ENCODE results near the gene PPP6R2.

The PPP6R2 gene

DNA sequence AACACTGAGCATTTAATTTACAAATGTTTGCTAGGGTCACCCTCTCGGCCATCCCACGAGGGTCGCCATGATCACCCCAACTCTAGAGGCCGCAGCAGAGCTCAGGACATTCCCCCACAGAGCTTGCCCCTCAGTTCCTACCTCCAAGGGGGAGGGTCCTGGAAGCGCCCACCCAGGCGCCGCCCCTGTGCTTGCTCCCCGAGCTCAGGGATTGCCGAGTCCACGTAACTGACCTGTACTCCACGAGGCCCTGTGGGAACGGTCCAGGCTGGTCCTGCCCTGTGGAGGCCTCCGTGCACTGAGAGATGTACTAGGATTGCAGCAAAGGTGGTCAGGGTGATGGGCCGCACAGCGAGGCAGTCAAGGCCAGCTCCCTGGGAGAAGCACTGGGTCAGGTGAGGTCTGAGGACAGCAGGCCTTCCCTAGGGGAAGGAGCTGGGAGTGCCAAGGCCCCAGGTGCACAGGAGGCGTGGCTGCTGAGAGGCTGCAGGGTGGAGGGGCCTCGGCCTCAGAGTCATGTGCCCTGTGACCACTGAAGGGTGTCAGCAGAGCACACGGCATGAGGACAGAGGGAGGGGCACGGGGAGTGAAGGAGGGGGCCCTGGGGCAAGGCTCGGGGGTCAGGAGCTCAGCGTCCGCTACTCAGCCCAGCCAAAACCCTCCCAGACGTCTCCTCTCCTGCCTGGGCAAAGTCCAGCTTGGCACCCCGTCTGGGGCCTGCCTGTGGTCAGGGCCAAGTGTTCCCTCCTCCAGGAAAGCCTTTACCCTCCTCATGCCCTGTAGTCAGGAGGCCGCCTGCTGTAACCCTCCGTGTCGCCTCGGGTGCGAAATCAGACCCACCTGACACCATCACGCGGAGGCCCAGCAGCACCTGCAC lies 141.1 kb downstream of the PPP6R2 start:
- no peak for DNase-seq (ENCODE audit: low read depth in 3 of 3)

DNA sequence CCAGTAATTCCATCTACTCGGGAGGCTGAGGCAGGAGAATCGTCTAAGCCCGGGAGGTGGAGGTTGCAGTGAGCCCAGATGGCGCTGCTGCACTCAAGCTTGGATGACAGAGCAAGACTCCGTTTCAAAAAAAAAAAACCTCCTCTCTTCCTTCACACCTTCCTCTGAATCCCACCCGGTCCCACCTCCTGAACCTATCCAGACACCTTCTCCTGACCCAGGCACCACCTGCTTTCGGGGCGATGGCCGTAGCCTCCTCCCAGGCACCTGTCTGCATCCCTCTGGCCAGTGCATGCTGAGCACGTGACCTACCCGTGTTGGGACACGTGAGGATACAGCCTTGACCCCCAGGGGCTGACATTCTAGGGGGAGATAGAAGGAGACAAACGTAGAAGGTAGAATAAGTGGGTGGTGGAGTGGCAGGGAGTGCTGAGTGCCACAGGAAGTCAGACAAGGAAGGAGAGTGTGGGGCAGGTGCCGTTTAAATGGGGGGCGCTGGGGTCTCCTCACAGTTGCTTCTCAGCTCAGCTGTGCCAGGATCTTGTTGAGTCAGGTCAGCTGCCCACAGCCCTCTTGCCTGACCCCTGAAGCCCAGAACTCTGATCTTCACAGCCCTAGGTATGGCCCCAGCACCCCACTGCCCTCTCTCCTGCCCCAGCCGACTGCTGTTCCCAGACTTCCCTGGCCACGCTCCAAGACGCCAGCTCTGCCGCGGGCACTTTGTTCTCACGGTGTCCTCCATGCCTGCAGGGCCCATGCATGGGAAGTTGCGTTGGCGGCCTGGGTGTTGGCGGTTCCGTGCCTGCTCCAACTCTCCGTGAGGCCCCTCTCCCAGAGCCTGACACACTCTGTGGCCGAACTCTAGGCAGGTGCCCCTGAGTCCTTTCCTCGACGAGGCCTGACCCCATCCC lies 142.3 kb downstream of the PPP6R2 start:
- no peak for DNase-seq (ENCODE audit: low read depth in 3 of 3)

DNA sequence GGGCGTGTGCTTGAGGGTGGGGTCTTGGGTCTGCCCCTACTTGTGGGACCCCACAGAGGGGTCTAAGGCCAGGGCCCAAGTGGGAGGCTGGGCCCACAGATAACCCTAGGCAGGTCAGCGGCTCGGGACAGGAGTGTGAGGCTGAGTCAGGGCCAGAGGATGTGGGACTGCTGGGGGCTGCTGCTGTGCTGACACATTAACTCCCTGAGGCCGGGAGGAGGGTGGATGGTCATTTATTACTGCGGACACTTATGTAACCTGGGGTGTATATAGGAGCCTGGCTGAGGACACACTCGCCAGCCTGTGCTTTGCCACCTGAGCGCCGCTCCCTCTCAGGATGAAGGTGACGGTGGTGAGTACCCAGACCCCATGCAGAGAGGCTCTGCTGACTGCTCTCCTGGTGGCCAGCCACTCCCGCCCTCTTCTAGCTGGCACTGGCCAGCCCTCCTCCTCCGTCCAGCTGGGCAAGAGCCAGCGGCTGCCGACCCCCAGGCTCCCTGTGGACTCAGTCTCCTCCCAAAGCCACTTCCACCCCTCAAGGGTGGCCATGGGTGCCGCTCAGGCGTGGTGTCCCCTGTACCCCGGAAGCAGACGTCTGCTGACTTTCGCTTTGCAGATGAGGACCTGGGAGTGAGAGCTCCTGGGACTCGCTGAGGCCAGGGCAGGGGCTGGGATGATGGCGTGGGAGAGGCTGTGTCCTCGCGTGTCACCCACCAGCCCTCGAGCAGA lies 143.6 kb downstream of the PPP6R2 start, which contains the start of gene MIOX:
Gene MIOX (plus strand): TSS at position 299 of the 729 bp plus-strand sequence. CDS start 39 bp downstream, at position 338.
- no peak for DNase-seq (ENCODE audit: low read depth in 3 of 3)

DNA sequence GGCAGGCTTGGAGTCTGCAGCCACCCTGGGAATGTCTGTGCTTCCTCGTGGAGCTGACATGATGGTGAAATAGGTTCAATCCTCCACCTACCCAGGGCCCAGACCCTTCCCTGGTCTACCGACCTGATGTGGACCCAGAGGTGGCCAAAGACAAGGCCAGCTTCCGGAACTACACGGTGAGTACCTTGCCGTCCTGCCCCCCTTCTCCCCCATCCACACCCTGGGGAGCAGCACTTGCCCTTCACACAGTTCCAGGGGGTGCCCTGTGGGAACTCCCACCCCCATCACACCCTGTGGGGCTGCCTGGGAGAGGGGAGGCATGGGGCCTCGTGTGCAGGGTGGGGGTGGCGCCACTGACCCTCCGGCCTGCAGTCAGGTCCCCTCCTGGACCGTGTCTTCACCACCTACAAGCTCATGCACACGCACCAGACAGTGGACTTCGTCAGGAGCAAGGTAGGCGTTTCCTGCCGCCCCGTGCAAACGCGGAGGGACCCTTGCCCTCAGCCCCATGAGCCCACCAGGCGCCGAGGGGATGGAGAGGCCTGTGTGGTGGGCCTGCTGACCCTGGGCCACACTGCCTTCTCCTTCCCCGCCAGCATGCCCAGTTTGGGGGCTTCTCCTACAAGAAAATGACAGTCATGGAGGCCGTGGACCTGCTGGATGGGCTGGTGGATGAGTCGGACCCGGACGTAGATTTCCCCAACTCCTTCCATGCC lies 144.3 kb downstream of the PPP6R2 start:
- DNase-seq (ENCODE audit: low read depth in 3 of 3), result no peak

DNA sequence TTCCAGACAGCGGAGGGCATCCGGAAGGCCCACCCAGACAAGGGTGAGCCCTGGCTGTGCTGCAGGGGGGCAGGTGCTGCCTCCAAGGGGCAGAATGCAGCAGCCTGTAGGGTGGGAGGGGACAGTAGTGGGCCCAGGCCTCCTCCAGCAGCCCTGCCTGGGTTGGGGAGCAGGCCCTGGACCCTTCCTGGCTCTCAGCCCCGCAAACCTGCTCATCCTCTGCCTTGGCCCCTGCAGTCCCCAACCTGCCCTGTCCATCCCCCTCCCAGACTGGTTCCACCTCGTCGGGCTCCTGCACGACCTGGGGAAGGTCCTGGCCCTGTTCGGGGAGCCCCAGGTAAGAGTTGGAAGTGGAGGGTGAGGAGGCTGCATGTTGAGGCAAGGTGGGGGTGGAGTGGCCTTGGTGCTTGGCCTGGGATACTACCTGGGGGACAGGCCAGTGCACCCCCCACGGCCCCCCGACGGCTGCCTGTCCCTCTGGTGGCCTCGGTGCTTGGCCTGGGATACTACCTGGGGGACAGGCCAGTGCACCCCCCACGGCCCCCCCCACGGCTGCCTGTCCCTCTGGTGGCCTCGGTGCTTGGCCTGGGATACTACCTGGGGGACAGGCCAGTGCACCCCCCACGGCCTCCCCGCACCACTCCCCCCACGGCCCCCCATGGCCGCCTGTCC lies 145.0 kb downstream of the PPP6R2 start:
- DNase-seq (ENCODE audit: low read depth in 3 of 3), result no peak

DNA sequence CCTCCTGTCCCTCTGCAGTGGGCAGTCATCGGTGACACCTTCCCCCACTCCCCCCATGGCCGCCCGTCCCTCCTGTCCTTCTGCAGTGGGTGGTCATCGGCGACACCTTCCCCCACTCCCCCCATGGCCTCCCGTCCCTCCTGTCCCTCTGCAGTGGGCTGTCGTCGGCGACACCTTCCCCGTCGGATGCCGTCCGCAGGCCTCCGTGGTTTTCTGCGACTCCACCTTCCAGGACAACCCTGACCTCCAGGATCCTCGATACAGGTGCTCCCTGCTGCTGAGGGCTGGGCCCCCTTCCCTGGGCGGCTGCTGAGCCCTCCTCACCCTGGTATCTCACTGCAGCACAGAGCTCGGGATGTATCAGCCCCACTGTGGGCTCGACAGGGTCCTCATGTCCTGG lies 145.8 kb downstream of the PPP6R2 start:
- DNase-seq (ENCODE audit: low read depth in 3 of 3), result no peak

DNA sequence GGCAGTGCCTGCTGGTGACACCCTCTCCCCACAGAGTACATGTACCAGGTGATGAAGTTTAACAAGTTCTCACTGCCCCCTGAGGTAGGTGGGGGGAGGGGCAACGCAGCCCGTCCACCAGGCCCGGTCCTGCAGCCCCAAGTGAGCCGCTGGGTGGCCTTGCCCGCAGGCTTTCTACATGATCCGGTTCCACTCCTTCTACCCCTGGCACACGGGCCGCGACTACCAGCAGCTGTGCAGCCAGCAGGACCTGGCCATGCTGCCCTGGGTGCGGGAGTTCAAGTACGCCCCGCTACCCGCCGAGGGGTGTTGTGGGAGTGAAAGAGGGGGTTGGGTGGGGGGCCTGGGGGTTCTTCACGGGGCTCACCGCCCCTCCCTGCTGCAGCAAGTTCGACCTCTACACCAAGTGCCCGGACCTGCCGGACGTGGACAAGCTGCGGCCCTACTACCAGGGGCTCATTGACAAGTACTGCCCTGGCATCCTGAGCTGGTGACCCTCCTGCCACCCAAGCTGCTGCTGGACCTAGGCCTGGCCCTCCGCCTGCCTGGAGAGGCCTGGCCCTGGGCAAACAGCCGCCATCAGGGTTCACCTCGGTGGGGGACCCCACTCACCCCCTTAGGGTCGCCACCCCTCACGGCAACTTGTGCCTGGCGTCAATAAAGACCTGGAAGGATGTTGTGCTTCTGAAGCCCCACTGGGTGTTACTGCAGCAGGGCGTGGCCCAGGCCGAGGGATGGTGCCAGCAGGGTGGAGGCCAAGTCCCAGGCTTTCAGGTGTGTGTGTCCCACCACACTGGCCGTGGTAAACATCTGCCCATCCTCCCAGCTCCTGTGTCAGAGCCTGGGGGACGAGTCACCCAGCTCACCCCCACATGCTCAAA lies 146.5 kb downstream of the PPP6R2 start:
- no peak for DNase-seq (ENCODE audit: low read depth in 3 of 3)

DNA sequence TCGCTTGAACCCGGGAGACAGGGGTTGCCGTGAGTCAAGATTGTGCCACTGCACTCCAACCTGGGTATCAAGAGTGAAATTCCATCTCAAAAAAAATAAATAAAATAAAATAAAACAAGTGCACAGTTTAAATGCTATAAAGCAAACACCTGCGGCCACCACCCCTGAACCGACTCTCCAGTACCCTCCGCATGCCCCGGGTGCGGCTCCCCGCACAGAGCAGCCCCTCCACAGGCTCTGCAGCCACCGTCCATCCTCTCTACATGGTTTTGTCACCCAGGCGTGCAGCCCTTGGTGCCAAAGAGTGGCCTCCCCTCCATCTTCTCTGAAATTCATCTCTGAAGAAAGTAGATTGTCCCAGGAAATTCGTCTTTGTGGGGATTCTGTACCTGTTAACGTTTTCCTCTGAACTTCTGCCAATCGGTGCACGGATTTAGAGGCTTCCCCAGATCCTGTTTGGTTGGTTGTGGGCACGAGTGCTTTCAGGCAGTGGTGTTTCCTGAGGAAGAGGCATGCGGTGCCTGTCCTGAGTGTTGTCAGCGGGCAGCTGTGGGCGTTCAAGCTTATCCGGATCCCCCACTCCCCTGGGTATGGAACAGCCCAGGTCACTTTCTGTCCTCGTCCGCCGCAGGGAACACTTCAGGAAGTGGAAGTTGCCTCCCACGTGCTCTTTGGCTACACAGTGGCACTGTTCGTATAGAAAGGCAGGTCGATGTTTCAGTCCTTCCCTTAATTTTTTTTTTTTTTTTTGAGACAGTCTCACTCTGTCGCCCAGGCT lies 147.6 kb downstream of the PPP6R2 start:
- DNase-seq (ENCODE audit: low read depth in 3 of 3), result peak in 1 of 3 experiments; percentile 31
